GM12878 (cell line): ENCODE results near the gene FAF1. TPM values are rescaled to one million over a fixed set of nuclear protein-coding genes. Genes with fewer than 3 reads are reported as not detected.

ENCODE experiments used
- ATAC-seq: fragments of 200-7000 bp; cut with Tn5 transposase; 3 replicates; pipeline ENCODE4 v1.9.1; 2020; ENCODE audit warnings: mild to moderate bottlenecking, moderate library complexity
- BruUV-seq: library from RNA; stranded (reverse); fragments of 400-500 nt; replicated peaks from 2 replicates; lab custom pipeline; 2021; lab: Mats Ljungman, UMichigan
- CTCF ChIA-PET: fragments of 300-600 bp; sonication (Branson Sonifier 250); formaldehyde crosslinking; extraction: SDS; loops from one replicate; lab custom pipeline; 2021; ENCODE audit warnings: inconsistent platforms; lab: Yijun Ruan, JAX
- POLR2A ChIA-PET: fragments of 350-600 bp; formaldehyde crosslinking; extraction: SDS; loops from one replicate; lab custom pipeline; 2021; ENCODE audit warnings: inconsistent platforms; lab: Charles Lee
- RAD21 ChIA-PET: fragments of 300-600 bp; sonication (Branson Sonifier 250); formaldehyde crosslinking; loops from one replicate; lab custom pipeline; 2023; ENCODE audit warnings: antibody characterized with exemption; ENCODE audit not compliant: unreplicated experiment; lab: Charles Lee
- SMC1A ChIA-PET: fragments of 300-600 bp; sonication (Branson Sonifier 250); formaldehyde crosslinking; loops from one replicate; lab custom pipeline; 2023; ENCODE audit not compliant: unreplicated experiment, uncharacterized antibody; lab: Charles Lee
- DNase-seq: peaks from one replicate; pipeline ENCODE4 v3.0.0-alpha.2; 2011; ENCODE audit warnings: low read depth, low spot score
- FAIRE-seq: peaks from 3 replicates; lab custom pipeline; 2011; peaks lifted over from hg19 to GRCh38; lab: Jason Lieb, UNC
- H2AFZ ChIP-seq: 2 replicates; pipeline ENCODE4 v1.6.0; 2011; ENCODE audit warnings: low read depth, low read length, control low read depth; ENCODE audit not compliant: control insufficient read depth
- H3K27ac ChIP-seq: 2 replicates; pipeline ENCODE4 v1.5.1; 2011; ENCODE audit warnings: control low read depth; ENCODE audit not compliant: control insufficient read depth, insufficient read depth
- H3K27me3 ChIP-seq, 2 experiments: replicated peaks in 1 of 2; 2 replicates each; pipeline versions ENCODE4 v1.6.0 to v1.6.1; 2011; ENCODE audit warnings: low read length in 1 of 2; ENCODE audit not compliant: control insufficient read depth in 2 of 2, insufficient read depth in 2 of 2
- H3K36me3 ChIP-seq, 2 experiments: 2 replicates each; pipeline ENCODE4 v1.5.1; 2011; ENCODE audit warnings: low read length in 1 of 2; ENCODE audit not compliant: control insufficient read depth in 2 of 2, insufficient read depth in 2 of 2
- H3K4me1 ChIP-seq: 2 replicates; pipeline ENCODE4 v1.6.1; 2011; ENCODE audit warnings: mild to moderate bottlenecking, low read length, moderate library complexity, mixed read lengths; ENCODE audit not compliant: control insufficient read depth, insufficient read depth
- H3K4me2 ChIP-seq: 2 replicates; pipeline ENCODE4 v1.6.0; 2011; ENCODE audit warnings: control low read depth; ENCODE audit not compliant: control insufficient read depth, insufficient read depth
- H3K4me3 ChIP-seq: fragments of 200-600 bp; sonication (generic); 2 replicates; pipeline ENCODE4 v1.5.1; 2016
- H3K79me2 ChIP-seq: 2 replicates; pipeline ENCODE4 v1.6.0; 2011; ENCODE audit warnings: low read length; ENCODE audit not compliant: control insufficient read depth, insufficient read depth
- H3K9ac ChIP-seq: 2 replicates; pipeline ENCODE4 v1.8.0; 2011; ENCODE audit warnings: low read length, control low read depth, mixed read lengths; ENCODE audit not compliant: control insufficient read depth, insufficient read depth
- H3K9me3 ChIP-seq: replicated peaks from 3 replicates; pipeline ENCODE4 v1.5.1; 2011; ENCODE audit warnings: mild to moderate bottlenecking, low read length; ENCODE audit not compliant: control insufficient read depth, insufficient read depth
- H4K20me1 ChIP-seq: 2 replicates; pipeline ENCODE4 v1.6.0; 2011; ENCODE audit not compliant: control insufficient read depth, insufficient read depth
- KDM1A ChIP-seq: fragments of 200-600 bp; sonication (generic); IDR thresholded peaks from 2 replicates; pipeline ENCODE4 v1.6.1; 2016; ENCODE audit warnings: borderline replicate concordance
- NR2F1 ChIP-seq: fragments of 450-650 bp; conservative IDR thresholded peaks from 2 replicates; pipeline ENCODE4 v1.6.1; 2017; ENCODE audit warnings: mild to moderate bottlenecking
- NRF1 ChIP-seq: conservative IDR thresholded peaks from 2 replicates; pipeline ENCODE4 v1.6.1; 2011; ENCODE audit warnings: mild to moderate bottlenecking, low read depth, low read length, improper control_type of control experiment
- WGBS: methylation state at CpG from one replicate; pipeline ENCODE4 v1.1.6; 2016; ENCODE audit warnings: low lambda C conversion rate; ENCODE audit not compliant: insufficient replicate concordance, insufficient coverage; ENCODE audit errors: missing lambda C conversion rate; 5-methylcytosine and 5-hydroxymethylcytosine counted together
- in situ Hi-C: fragments of 300-500 bp; cut with MboI; formaldehyde crosslinking; loops from 9 replicates; pipeline ENCODE4 v1.14.3; 2018; ENCODE audit warnings: mixed read lengths
- intact Hi-C: fragments of 100-400 bp; cut with micrococcal nuclease; formaldehyde crosslinking; loops from one replicate; pipeline ENCODE4 v1.14.2; 2022; ENCODE audit not compliant: unreplicated experiment
- polyA plus RNA-seq, 11 experiments: library from polyadenylated mRNA; depleted of rRNA in 4 of 11; unstranded in 6 of 11; stranded (reverse) in 5 of 11; fragments of >200 nt; fragmentation: Nextera tagmentation in 4 of 11; fragmentation: Illumina TruSeq in 1 of 11; extraction: Ambion mirVana in 4 of 11; extraction: Trizol in 1 of 11; gene quantifications; 1 replicate in 1 of 11; 2 replicates in 10 of 11; pipeline versions ENCODE4 v1.2.1 to v1.2.3, GENCODE V29; 2011 to 2016; ENCODE audit warnings: inconsistent platforms in 2 of 11, missing spikeins in 2 of 11, low read depth in 1 of 11
- total RNA-seq, 4 experiments: library from RNA; depleted of rRNA in 3 of 4; stranded (reverse); fragments of >200 nt in 3 of 4; fragmentation: Illumina TruSeq in 1 of 4; extraction: Trizol in 1 of 4; gene quantifications; 2 replicates each; pipeline versions ENCODE4 v1.2.1 to v1.2.3, GENCODE V29; 2013 to 2021
- TF ChIP-seq, protein P1 (sequence below): fragments of 450-650 bp; IDR thresholded peaks from 2 replicates; pipeline ENCODE4 v1.6.1; 2017; ENCODE audit warnings: low read depth, mild to moderate bottlenecking, moderate library complexity
- TF ChIP-seq, protein P2 (sequence below): fragments of 450-650 bp; IDR thresholded peaks from 2 replicates; pipeline ENCODE4 v1.6.1; 2017; ENCODE audit warnings: mild to moderate bottlenecking
- TF ChIP-seq, protein P3 (sequence below): IDR thresholded peaks from 2 replicates; pipeline ENCODE4 v1.6.1; 2011; ENCODE audit warnings: borderline replicate concordance, low read depth, mild to moderate bottlenecking, moderate library complexity, low read length; ENCODE audit not compliant: insufficient read depth, poor library complexity, severe bottlenecking

FAF1 gene
- total and polyA plus RNA-seq, 10 of the 15 experiments (the other 5 are each of a cell fraction or from before 2014, with no cell fraction given): 8.6 to 54.5 (median 23.7) TPM

DNA sequence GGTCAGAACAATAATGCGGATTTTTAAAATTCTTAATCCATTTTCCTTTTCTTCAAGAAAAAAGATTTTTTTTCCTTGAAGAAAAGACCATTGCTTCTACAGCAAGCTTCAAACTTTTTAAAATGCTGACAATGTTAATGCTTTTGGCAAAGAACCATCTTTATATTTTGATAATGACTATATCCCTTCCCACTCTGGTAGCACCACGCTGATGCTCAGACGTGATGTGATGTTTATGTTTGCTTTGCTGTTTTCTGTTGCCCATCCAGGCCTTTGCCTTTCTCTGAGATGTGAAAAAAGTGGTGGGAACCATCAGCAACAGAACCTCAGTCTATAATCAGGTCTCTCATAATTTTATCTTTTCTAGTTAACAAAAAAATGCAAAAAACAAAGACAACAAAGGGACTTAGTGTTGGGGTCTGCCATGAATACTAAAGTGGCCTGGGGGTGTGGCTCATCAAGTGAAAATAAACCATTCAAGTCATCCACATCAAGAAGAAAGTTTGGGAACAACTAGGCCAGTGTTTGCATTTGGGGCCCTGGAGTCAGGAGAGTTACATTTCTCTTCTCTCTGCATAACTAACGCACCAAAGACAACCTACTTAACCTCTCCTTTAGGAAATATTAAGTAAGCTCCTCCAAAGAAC, 292.2 kb downstream of the FAF1 start:
- no peaks in the 10 kb centered on the region for H3K27me3 ChIP-seq
- no peaks in the 10 kb centered on the region for H4K20me1 ChIP-seq
- DNase-seq (no peak), FAIRE-seq (no peak), ATAC-seq (no peak)
- H3K27ac ChIP-seq: no peak overlapping the region
- H3K9me3 ChIP-seq: no peaks in the 10 kb centered on the region
- TF ChIP-seq KDM1A: no peak
- TF ChIP-seq, protein P1, sequence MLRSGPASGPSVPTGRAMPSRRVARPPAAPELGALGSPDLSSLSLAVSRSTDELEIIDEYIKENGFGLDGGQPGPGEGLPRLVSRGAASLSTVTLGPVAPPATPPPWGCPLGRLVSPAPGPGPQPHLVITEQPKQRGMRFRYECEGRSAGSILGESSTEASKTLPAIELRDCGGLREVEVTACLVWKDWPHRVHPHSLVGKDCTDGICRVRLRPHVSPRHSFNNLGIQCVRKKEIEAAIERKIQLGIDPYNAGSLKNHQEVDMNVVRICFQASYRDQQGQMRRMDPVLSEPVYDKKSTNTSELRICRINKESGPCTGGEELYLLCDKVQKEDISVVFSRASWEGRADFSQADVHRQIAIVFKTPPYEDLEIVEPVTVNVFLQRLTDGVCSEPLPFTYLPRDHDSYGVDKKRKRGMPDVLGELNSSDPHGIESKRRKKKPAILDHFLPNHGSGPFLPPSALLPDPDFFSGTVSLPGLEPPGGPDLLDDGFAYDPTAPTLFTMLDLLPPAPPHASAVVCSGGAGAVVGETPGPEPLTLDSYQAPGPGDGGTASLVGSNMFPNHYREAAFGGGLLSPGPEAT: no peak
- TF ChIP-seq, protein P2, sequence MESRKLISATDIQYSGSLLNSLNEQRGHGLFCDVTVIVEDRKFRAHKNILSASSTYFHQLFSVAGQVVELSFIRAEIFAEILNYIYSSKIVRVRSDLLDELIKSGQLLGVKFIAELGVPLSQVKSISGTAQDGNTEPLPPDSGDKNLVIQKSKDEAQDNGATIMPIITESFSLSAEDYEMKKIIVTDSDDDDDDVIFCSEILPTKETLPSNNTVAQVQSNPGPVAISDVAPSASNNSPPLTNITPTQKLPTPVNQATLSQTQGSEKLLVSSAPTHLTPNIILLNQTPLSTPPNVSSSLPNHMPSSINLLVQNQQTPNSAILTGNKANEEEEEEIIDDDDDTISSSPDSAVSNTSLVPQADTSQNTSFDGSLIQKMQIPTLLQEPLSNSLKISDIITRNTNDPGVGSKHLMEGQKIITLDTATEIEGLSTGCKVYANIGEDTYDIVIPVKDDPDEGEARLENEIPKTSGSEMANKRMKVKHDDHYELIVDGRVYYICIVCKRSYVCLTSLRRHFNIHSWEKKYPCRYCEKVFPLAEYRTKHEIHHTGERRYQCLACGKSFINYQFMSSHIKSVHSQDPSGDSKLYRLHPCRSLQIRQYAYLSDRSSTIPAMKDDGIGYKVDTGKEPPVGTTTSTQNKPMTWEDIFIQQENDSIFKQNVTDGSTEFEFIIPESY: no peak
- no peak for TF ChIP-seq NR2F1
- no peak for TF ChIP-seq NRF1
- TF ChIP-seq, protein P3, sequence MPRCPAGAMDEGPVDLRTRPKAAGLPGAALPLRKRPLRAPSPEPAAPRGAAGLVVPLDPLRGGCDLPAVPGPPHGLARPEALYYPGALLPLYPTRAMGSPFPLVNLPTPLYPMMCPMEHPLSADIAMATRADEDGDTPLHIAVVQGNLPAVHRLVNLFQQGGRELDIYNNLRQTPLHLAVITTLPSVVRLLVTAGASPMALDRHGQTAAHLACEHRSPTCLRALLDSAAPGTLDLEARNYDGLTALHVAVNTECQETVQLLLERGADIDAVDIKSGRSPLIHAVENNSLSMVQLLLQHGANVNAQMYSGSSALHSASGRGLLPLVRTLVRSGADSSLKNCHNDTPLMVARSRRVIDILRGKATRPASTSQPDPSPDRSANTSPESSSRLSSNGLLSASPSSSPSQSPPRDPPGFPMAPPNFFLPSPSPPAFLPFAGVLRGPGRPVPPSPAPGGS: no peak
- 100% methylated on average over 4 of the region's 4 CpGs for WGBS
- H3K4me2 ChIP-seq: no peak overlapping the region
- SMC1A ChIA-PET: no interaction called here
- no peak overlapping the region for H3K4me3 ChIP-seq
- no peaks in the 10 kb centered on the region for H3K36me3 ChIP-seq
- no peak overlapping the region for H3K9ac ChIP-seq
- POLR2A ChIA-PET: no interaction called here
- CTCF ChIA-PET: interaction anchor here (1.4 kb wide), 1 partner anchor 38 kb away, joined by 3 read pairs; no protein-coding TSS in a partner anchor
- RAD21 ChIA-PET: no interaction called here
- no peaks in the 10 kb centered on the region for H3K79me2 ChIP-seq
- BruUV-seq: no TSS peak
- H3K4me1 ChIP-seq: no peaks in the 10 kb centered on the region
- intact Hi-C loops (no loop called here), in situ Hi-C loops (no loop called here)
- H2AFZ ChIP-seq: no peak overlapping the region
